ENCODE data around the gene HS3ST5. TPM values are rescaled to one million over a fixed set of nuclear protein-coding genes. Genes with fewer than 3 reads are reported as not detected.

The HS3ST5 gene
- total RNA-seq, 1 donor from 2014 or later: under 0.01 TPM

Small RNA genes within 50 kb of the gene (small RNA-seq; reads per million reads assigned to genes)
- not detected for gene RNA5SP213
